ENCODE results near the gene CDC42BPA.
"Not testable (repeated sequence)": the region's sequence is repeated elsewhere in the genome, so short reads cannot be mapped to it uniquely, and the experiment has no call there.

Gene CDC42BPA

DNA sequence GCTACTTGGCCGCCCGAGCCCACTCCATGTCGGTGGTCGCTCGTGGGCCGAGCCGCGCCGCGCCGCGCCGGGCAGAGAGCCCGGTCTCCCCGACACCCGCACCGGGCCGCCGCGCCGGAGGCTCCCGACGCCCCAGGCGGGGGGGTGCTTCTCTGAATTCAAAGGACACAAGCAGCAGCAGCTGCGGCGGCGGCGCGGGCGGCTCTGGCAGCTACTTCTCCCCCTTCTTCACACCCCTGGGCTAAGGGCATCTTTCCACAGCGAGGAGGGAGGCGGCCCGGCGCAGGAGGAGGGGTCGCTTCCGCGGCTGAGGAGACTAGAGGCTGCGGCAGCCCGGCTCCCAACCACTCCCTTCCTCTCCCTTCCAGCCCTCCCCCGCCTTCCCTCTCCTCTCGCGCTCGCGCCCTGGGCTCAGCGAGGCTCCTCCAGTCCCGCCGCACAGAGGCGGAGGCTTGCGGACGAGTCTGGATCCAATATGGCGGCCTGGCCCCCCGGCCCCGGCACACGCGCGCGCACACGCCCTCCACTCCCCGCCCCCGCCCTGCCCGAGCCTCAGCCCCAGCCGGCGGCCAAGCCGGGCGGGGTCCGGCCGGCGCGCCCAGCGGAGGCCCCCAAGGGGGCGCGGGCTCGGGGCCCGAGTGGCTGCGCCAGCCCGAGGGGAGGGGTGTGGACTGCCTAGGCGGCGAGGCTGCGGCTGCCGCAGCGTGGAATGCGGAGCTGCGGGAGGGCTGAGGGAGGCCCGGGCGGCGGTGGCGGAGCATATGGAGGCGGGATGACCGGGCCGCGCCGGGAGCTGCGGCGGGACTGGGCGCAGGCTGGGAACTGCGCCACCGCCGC lies at the start of gene CDC42BPA:
Gene CDC42BPA, minus strand, starts transcription at position 477 of the 837 bp plus-strand sequence. CDS start 1,310 bp downstream, outside the sequence.
- DNase-seq (ENCODE audit: extremely low read depth in 1 of 2, low read depth in 1 of 2), result peak; percentile 6 to 9

DNA sequence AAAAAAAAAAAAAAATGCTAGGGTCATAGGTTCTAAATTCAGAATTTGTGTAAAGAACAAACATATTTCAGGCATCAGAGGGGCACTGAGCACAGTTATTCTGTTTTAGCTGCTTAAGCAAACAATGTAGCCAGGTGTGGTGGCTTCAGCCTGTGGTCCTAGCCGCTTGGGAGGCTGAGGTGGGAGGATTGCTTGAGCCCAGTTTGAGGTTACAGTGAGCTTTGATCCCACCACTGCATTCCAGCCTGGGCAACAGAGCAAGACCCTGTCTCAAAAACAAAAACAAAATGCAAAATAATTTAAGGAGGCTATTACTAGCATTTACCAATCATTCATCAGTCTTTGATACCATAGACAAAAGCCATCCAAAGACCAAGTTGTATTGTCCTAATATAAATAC lies 49.7 kb upstream of the CDC42BPA start:
- no peak for DNase-seq (ENCODE audit: extremely low read depth in 1 of 2, low read depth in 1 of 2)

DNA sequence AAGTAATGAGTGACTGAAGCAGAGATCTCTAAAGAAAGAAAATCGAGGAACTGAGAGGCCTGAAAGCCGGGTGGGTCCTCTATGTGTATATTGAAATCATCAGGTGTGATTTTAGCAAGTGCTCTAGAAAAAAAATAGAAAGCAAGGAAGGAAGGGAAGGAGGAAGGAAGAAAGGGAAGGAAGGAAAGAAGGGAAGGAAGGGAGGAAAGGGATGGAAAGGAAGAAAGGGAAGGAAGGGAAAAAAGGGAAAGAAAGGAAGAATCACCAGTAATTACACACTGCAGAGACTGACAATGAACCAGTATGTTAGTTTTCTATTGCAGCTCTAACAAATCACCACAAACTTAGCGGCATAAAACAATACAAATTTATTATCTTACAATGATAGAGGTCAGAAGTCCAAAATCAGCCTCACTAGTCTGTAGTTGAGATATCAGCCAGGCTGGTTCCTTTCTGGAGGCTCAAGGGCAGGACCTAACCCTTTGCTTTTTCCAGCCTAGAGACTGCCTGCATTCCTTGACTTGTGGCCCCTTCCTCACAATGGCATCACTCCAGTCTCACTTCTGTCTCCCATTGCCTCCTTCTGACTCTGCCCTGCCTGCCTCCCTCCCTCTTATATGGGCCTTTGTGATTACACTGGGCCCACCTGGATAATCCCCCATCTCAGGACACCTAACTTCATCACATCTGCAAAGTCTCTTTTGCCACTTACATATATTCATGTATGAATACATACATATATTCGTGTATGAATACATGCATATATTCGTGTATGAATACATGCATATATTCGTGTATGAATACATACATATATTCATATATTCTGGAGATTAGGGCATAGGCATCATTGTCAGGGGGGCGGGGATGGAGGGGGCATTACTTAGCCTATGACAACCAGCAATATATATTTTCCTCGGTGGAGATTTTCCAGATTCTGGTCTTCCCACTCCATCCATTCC lies 47.5 kb upstream of the CDC42BPA start:
- no peak for DNase-seq (ENCODE audit: extremely low read depth in 1 of 2, low read depth in 1 of 2)

GRCh38 chr1:227364657-227365056 lies 46.4 kb upstream of the CDC42BPA start:
- DNase-seq (ENCODE audit: extremely low read depth in 1 of 2, low read depth in 1 of 2), result no peak

DNA sequence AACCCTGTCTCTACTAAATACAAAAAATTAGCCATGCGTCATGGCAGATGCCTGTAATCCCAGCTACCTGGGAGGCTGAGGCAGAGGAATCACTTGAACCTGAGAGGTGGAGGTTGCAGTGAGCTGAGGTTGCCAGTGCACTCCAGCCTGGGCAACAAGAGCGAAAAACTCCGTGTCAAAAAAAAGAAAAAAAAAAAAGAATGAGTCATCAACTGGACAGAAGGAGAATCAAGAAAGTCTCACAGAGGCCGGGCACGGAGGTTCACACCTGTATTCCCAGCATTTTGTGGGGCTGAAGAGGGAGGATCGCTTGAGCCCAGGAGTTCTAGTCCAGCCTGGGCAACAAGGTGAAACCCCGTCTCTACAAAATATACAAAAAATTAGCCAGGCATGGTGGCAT lies 45.5 kb upstream of the CDC42BPA start:
- DNase-seq (ENCODE audit: extremely low read depth in 1 of 2, low read depth in 1 of 2), result no peak

DNA sequence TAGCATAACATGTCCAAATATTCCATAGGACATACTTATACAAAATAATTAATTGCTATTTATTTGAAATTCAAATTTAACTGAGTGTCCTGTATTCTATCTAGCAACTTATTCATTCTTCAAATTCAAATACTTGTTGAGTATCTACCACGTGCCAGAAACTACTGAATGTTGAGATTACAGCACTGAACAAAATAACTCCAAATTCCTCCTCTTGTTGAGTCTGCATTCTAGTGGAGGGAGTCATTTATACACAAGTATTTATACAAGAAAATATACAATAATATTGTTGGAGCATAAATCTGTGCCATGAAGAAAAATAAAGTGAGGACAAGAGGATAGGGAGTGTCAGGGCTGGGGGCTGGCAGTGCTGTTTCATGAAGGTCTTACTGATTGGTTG lies 43.7 kb upstream of the CDC42BPA start:
- DNase-seq (ENCODE audit: extremely low read depth in 1 of 2, low read depth in 1 of 2), result no peak

GRCh38 chr1:227357927-227358302 lies 39.6 kb upstream of the CDC42BPA start:
- DNase-seq (ENCODE audit: extremely low read depth in 1 of 2, low read depth in 1 of 2), result no peak

- no peak for DNase-seq (ENCODE audit: extremely low read depth in 1 of 2, low read depth in 1 of 2)
These were observed 39.1 kb upstream of the CDC42BPA start for GRCh38 chr1:227357171-227357926.

DNA sequence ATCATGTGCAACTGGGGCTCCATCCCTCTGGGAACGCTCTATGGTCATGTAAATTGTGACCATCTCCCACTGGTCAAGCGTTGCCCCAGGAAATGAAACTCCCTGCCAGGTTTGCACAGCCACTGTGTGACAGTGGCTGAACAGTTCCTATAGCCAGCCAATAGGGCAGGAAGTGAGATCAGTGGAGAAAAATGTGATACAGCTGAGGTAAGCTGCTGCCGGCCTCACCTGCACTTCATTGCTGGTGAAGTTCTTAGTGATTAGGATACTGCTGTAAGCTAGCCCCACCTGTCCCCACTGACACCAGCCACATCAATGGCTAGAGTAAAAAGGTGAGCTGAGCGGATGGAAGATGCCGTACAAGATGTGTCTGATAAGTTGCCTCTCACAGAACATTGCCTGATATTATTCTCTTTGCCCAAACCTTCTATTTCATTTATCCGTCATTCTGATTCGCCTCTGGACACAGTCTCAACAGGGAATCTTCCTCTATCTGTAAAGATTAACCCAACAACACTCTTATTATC lies 38.4 kb upstream of the CDC42BPA start:
- no peak for DNase-seq (ENCODE audit: extremely low read depth in 1 of 2, low read depth in 1 of 2)

GRCh38 chr1:227355542-227356245 lies 37.4 kb upstream of the CDC42BPA start:
- DNase-seq (ENCODE audit: extremely low read depth in 1 of 2, low read depth in 1 of 2), result no peak

- no peak for DNase-seq (ENCODE audit: extremely low read depth in 1 of 2, low read depth in 1 of 2)
These were observed 34.9 kb upstream of the CDC42BPA start for GRCh38 chr1:227353186-227353585.

GRCh38 chr1:227352164-227352563 lies 33.9 kb upstream of the CDC42BPA start:
- DNase-seq (ENCODE audit: extremely low read depth in 1 of 2, low read depth in 1 of 2), result not testable (repeated sequence)

DNA sequence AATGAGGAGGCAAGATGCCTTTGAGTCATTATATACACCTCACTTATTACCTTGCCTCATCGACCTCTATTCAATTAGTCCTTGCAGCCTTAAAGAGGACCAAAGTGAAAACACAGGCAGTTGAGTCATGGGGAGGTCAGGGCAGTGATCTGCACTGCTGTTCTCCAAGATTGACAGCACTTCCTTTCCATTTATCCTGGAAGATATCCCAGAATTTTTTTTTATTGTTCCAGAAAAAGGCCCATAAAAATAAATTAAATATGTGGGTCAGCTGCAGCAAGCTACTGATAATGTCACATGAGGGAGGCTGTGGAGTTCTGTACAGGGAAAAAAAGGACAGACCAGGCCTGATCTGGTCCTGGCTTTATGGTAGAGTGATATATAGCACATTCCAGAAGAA lies 33.2 kb upstream of the CDC42BPA start:
- no peak for DNase-seq (ENCODE audit: extremely low read depth in 1 of 2, low read depth in 1 of 2)

DNA sequence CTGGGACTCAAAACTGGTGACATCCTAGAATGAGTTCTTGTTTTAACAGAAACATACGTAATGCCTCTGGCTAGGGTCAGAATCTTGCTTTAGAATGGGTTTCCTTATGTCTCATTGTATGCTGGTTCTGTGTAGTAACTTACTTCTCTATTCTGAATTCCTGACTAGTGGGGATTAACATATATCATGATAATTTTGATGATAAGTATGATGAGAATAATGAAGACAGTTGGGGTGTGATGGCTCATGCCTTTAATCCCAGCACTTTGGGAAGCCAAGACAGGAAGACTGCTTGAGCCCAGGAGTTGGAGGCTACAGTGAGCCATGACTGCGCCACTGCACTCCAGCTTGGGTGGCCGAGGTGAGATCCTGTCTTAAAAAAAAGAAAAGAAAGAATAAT lies 31.7 kb upstream of the CDC42BPA start:
- no peak for DNase-seq (ENCODE audit: extremely low read depth in 1 of 2, low read depth in 1 of 2)

DNA sequence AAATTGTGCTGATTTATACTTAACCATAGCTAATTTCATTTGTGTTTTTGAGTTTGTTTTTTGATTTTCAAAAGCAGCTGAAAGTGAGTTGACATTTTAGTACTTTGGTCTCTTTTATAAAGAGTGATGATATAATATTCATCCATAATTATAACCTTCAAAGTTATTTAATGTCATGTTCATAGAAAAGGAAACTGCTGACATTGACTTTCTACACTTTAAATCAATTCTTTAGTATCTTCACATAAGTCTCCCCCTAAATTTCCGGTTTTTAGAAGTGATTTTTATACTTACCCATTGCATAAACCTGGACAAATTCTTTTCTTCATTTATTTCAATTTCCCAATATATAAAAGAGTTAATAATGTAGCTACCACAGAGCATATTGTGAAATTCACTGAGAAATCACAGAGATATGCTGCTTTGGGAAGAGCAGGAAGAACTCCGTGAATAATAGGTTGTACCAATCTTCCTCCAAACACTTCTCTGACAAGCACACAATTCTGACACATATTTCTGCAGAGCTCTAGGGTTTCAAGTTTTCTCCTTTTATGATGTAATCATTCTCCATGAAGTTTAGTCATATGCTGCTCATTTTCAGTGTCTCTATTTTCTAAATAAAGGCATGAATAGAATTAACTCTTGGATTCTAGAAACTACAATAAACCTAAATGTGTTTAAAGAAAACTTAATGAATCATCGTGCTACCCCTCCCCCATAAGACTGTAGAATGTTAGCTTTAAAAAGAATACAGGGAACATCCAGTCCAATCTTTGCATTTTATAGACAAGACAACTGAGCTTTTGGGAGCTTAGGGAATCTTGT lies 25.6 kb upstream of the CDC42BPA start:
- no peak for DNase-seq (ENCODE audit: extremely low read depth in 1 of 2, low read depth in 1 of 2)

GRCh38 chr1:227343206-227343605 lies 24.9 kb upstream of the CDC42BPA start:
- no peak for DNase-seq (ENCODE audit: extremely low read depth in 1 of 2, low read depth in 1 of 2)

DNA sequence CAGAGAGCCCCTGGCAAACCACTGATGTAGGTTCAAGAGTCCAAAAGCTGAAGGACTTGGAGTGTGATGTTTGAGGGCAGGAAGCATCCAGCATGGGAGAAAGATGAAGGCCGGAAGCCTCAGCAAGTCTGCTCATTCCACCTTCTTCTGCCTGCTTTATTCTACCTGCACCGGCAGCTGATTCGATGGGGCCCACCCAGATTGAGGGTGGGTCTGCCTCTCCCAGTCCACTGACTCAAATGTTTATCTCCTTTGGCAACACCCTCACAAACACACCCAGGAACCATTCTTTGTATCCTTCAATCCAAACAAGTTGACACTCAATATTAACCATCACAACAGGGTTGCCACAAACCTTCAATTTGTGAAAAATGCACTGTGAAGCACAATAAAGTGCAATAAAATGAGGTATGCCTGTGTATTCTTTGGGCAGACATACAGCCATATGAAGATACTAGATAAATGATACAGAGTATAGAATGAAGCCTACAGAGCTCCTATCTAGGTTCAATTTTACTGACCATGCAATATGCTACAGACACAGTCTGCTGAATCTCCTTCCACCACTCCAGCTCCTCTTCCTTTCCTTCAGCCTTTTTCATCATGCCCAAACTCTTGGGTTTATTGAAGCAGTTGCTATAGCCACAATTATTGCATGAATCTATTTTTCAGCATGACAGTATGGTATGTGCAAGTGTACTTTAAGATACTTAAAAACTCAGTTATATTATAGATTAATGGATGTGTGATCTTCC lies 24.0 kb upstream of the CDC42BPA start:
- DNase-seq (ENCODE audit: extremely low read depth in 1 of 2, low read depth in 1 of 2), result no peak

DNA sequence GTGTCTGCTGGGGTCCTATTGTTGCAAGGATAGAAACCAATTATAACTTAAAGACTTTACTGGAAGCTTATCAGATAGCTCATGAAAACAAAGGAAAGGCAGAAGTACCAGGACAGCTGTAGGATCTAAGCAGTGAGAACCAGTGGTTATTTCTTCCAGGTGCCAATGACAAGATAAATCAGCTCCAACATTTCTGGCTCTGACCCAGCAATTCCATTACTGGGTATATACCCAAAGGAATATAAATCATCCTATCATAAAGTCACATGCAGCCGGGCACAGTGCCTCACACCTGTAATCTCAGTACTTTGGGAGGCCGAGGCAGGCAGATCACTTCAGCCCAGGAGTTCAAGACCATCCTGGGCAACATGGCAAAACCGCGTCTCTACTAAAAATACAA lies 17.8 kb upstream of the CDC42BPA start:
- not testable (repeated sequence) for DNase-seq (ENCODE audit: extremely low read depth in 1 of 2, low read depth in 1 of 2)

Measured in stimulated activated CD8-positive, alpha-beta memory T cell treated with anti-CD3 and anti-CD28 coated beads, Interleukin-7, amount 100 ng/mL, for 48 hours (primary cell).